B cell (primary cell): ENCODE results near the gene TSFM. TPM values are rescaled to one million over a fixed set of nuclear protein-coding genes. Genes with fewer than 3 reads are reported as not detected.

Experiments
- ATAC-seq: fragments of 200-7000 bp; cut with Tn5 transposase; one replicate; pipeline ENCODE4 v1.10.0; 2021; ENCODE audit warnings: low read depth, mild to moderate bottlenecking, moderate number of reproducible peaks, moderate library complexity
- CTCF ChIA-PET: fragments of 350-600 bp; sonication (Branson Sonifier 250); formaldehyde crosslinking; loops from one replicate; lab custom pipeline; 2021; ENCODE audit warnings: antibody characterized with exemption, inconsistent platforms; lab: Charles Lee
- POLR2A ChIA-PET: fragments of 350-600 bp; sonication (Branson Sonifier 250); formaldehyde crosslinking; loops from one replicate; lab custom pipeline; 2021; ENCODE audit warnings: antibody characterized with exemption; lab: Charles Lee
- DNase-seq: peaks from one replicate; pipeline ENCODE4 v3.0.0; 2013
- H2AFZ ChIP-seq: 2 replicates; pipeline ENCODE4 v1.6.1; 2012; ENCODE audit warnings: mild to moderate bottlenecking, low read depth, low read length; ENCODE audit not compliant: insufficient read depth, poor library complexity, severe bottlenecking
- H3K27ac ChIP-seq, 2 donors: 1 replicate in 1 of 2; 2 replicates in 1 of 2; pipeline ENCODE4 v1.5.1; 2012 to 2013; ENCODE audit warnings: low read length in 2 of 2, mild to moderate bottlenecking in 2 of 2, moderate library complexity in 1 of 2
- H3K27me3 ChIP-seq, 4 experiments: fragments of 200-600 bp in 1 of 4; sonication (generic) in 1 of 4; replicated peaks in 1 of 4; 1 replicate in 2 of 4; 2 replicates in 2 of 4; pipeline versions ENCODE4 v1.6.1 to v1.7.0; 2013 to 2016; ENCODE audit warnings: low read length in 3 of 4, mild to moderate bottlenecking in 2 of 4, mixed read lengths in 1 of 4, moderate library complexity in 1 of 4; ENCODE audit not compliant: insufficient read depth in 4 of 4, control insufficient read depth in 3 of 4; ENCODE audit errors: control extremely low read depth in 1 of 4
- H3K36me3 ChIP-seq, 2 experiments: replicated peaks in 1 of 2; 1 replicate in 1 of 2; 2 replicates in 1 of 2; pipeline versions ENCODE4 v1.6.1 to v1.7.1; 2013; ENCODE audit warnings: low read length in 1 of 2; ENCODE audit not compliant: insufficient read depth in 2 of 2, control insufficient read depth in 1 of 2; ENCODE audit errors: control extremely low read depth in 1 of 2, extremely low read depth in 1 of 2
- H3K4me1 ChIP-seq, 2 donors: fragments of 200-600 bp in 1 of 2; sonication (generic) in 1 of 2; 1 replicate in 1 of 2; 2 replicates in 1 of 2; pipeline versions ENCODE4 v1.5.1 to v1.6.1; 2013 to 2017; ENCODE audit warnings: low read length in 2 of 2; ENCODE audit not compliant: control insufficient read depth in 2 of 2, insufficient read depth in 2 of 2
- H3K4me2 ChIP-seq: replicated peaks from 2 replicates; pipeline ENCODE3; 2012; ENCODE audit warnings: mild to moderate bottlenecking, low read depth, low read length; ENCODE audit not compliant: poor library complexity, severe bottlenecking
- H3K4me3 ChIP-seq, 5 experiments: fragments of 200-600 bp in 1 of 5; sonication (generic) in 1 of 5; 1 replicate in 3 of 5; 2 replicates in 2 of 5; pipeline versions ENCODE4 v1.5.1 to v1.7.0; 2011 to 2016; ENCODE audit warnings: low read length in 4 of 5, mild to moderate bottlenecking in 4 of 5, low read depth in 2 of 5, control low read depth in 1 of 5, moderate library complexity in 1 of 5; ENCODE audit not compliant: insufficient read depth in 1 of 5; ENCODE audit errors: control extremely low read depth in 1 of 5, extremely low read depth in 1 of 5
- H3K79me2 ChIP-seq: fragments of 200-600 bp; sonication (generic); one replicate; pipeline ENCODE4 v1.6.0; 2016; ENCODE audit warnings: low read length; ENCODE audit not compliant: control insufficient read depth, insufficient read depth
- H3K9ac ChIP-seq: fragments of 200-600 bp; sonication (generic); 2 replicates; pipeline ENCODE4 v1.6.1; 2017; ENCODE audit warnings: mild to moderate bottlenecking, low read length, moderate library complexity
- H3K9me3 ChIP-seq, 3 donors: one replicate each; pipeline versions ENCODE4 v1.6.1 to v1.7.1; 2013; ENCODE audit warnings: low read length in 2 of 3; ENCODE audit not compliant: control insufficient read depth in 2 of 3, insufficient read depth in 1 of 3; ENCODE audit errors: control extremely low read depth in 1 of 3
- H4K20me1 ChIP-seq: 2 replicates; pipeline ENCODE4 v1.6.0; 2012; ENCODE audit warnings: mild to moderate bottlenecking, low read length; ENCODE audit not compliant: insufficient read depth, control insufficient read depth, poor library complexity, severe bottlenecking
- H3K27ac Mint-ChIP-seq: one replicate; pipeline ENCODE4 v1.8.0; 2021; ENCODE audit warnings: mixed read lengths
- H3K27me3 Mint-ChIP-seq: one replicate; pipeline ENCODE4 v1.8.0; 2021; ENCODE audit warnings: mixed read lengths
- H3K4me1 Mint-ChIP-seq: one replicate; pipeline ENCODE4 v1.8.0; 2021; ENCODE audit warnings: mixed read lengths
- H3K4me3 Mint-ChIP-seq: one replicate; pipeline ENCODE4 v1.8.0; 2021; ENCODE audit warnings: mixed read lengths
- H3K9me3 Mint-ChIP-seq: one replicate; pipeline ENCODE4 v1.8.0; 2022; ENCODE audit warnings: mixed read lengths; ENCODE audit not compliant: insufficient read depth
- EZH2 ChIP-seq: IDR thresholded peaks from 2 replicates; pipeline ENCODE4 v1.6.1; 2012; ENCODE audit warnings: borderline replicate concordance, low read depth, mild to moderate bottlenecking, moderate library complexity, low read length; ENCODE audit not compliant: insufficient read depth, poor library complexity, severe bottlenecking
- WGBS: methylation state at CpG from one replicate; pipeline ENCODE4 v1.1.5; 2013; ENCODE audit warnings: missing lambda C conversion rate; ENCODE audit not compliant: insufficient coverage; 5-methylcytosine and 5-hydroxymethylcytosine counted together
- intact Hi-C: fragments of 100-400 bp; cut with micrococcal nuclease; formaldehyde crosslinking; loops from one replicate; pipeline ENCODE4 v1.10.0; 2022
- polyA plus RNA-seq: library from polyadenylated mRNA; depleted of rRNA; stranded (reverse); fragments of >200 nt; gene quantifications from 2 replicates; pipeline ENCODE4 v1.2.3, GENCODE V29; 2012
- total RNA-seq, 2 donors: library from RNA; stranded (reverse); fragments of 120-200 nt in 1 of 2; gene quantifications; 1 replicate in 1 of 2; 2 replicates in 1 of 2; pipeline versions ENCODE4 v1.2.3 to v1.2.4, GENCODE V29; 2013 to 2022
- TF ChIP-seq, protein P1 (sequence below): fragments of 200-600 bp; IDR thresholded peaks from one replicate; pipeline ENCODE4 v1.8.0; 2022; ENCODE audit warnings: antibody characterized with exemption, mild to moderate bottlenecking

Gene TSFM
- total and polyA plus RNA-seq, 2 donors (not counting 1 experiment from before 2014, with no cell fraction given) = 5.6 to 20.9 TPM

DNA sequence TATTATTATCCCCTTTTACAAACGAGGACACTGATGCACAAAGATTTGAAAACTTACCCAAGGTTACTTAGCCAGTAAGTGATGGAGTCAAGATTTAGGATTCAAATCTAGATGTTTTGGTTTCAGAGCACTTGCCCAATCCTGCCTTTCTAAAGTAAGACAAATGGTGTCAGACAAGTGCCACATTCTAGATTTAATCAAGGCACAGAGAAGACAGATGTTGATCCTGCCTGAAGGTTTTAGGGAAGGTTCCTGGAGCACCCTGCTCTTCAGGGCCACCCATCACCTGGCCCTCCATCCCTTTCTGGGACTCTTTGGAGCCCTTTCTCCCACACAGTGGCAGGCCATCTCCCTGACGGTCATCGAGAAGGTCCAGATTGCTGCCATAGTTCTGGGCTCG, 24.8 kb upstream of the TSFM start:
- no peaks in the 10 kb centered on the region for H3K27me3 Mint-ChIP-seq
- WGBS = 100% methylated on average over 3 of the region's 4 CpGs
- Histone ChIP-seq H3K79me2 (peaks cover 47% of the 10 kb centered on the region), H3K9ac (no peak overlapping the region), H3K36me3 (peaks cover 1 to 41% of the 10 kb centered on the region in 2 experiments), H3K4me3 (no peak overlapping the region), H3K27ac (no peak overlapping the region), H4K20me1 (peaks cover 63% of the 10 kb centered on the region), H3K27me3 (no peaks in the 10 kb centered on the region), H3K4me1 (peaks cover 32 to 49% of the 10 kb centered on the region in 2 donors), H2AFZ (no peak overlapping the region), H3K4me2 (no peak overlapping the region), H3K9me3 (no peaks in the 10 kb centered on the region)
- H3K4me1 Mint-ChIP-seq = peaks cover 50% of the 10 kb centered on the region
- no peak for ATAC-seq
- TF ChIP-seq EZH2 = no peak
- TF ChIP-seq, protein P1, sequence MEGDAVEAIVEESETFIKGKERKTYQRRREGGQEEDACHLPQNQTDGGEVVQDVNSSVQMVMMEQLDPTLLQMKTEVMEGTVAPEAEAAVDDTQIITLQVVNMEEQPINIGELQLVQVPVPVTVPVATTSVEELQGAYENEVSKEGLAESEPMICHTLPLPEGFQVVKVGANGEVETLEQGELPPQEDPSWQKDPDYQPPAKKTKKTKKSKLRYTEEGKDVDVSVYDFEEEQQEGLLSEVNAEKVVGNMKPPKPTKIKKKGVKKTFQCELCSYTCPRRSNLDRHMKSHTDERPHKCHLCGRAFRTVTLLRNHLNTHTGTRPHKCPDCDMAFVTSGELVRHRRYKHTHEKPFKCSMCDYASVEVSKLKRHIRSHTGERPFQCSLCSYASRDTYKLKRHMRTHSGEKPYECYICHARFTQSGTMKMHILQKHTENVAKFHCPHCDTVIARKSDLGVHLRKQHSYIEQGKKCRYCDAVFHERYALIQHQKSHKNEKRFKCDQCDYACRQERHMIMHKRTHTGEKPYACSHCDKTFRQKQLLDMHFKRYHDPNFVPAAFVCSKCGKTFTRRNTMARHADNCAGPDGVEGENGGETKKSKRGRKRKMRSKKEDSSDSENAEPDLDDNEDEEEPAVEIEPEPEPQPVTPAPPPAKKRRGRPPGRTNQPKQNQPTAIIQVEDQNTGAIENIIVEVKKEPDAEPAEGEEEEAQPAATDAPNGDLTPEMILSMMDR = no peak
- H3K4me3 Mint-ChIP-seq = no peak overlapping the region
- peak overlapping the region; percentile 67 for H3K27ac Mint-ChIP-seq
- ChIA-PET CTCF (interaction anchor here (2.3 kb wide), 1 partner anchor 9 kb away, joined by 37 read pairs; the partner anchor contains the start of gene CYP27B1), POLR2A (no interaction called here)
- intact Hi-C loops = loop anchor here (5.0 to 10.0 kb wide), 5 partner anchors 75 to 673 kb away; partner anchors contain the start of genes CTDSP2, GLI1, INHBE and MARS1
- no peaks in the 10 kb centered on the region for H3K9me3 Mint-ChIP-seq
- no peak for DNase-seq

DNA sequence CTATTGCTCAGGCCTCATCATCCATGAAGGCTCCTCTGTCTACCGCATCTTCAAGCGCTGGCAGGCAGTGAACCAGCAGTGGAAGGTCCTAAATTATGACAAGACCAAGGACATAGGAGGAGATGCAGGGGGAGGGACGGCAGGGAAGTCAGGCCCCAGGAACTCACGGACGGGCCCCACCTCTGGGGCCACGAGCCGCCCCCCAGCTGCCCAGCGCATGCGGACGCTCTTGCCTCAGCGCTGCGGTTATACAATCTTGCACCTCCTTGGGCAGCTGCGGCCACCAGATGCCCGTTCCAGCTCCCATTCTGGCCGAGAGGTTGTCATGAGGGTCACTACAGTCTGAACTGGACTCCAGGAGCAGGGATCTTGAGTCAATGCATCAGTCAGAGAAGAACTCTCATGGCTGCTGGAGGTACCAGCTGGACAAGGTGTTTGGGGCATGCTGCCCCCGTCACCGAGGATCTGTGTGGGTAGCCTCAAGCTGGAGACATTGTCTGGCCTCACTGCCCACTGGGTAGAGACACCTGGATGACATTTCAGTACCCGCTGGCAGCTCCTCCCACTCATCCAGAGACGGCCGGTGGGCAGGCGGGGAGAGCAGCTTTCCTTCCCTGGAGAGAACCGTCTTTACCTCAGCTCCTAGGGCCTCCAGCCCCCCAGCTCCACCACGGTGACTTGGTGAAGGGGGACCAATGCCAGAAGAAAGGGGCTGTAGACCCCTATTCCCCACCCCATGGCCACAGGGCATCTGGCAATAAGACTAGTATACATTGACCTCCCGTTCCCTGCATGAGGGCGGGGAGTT, 23.8 kb upstream of the TSFM start:
- Mint-ChIP-seq H3K9me3 (no peaks in the 10 kb centered on the region), H3K27ac (no peak overlapping the region), H3K4me3 (peak overlapping the region; percentile 1), H3K27me3 (peaks cover 5% of the 10 kb centered on the region), H3K4me1 (peaks cover 43% of the 10 kb centered on the region)
- TF ChIP-seq, protein P1 = no peak
- TF ChIP-seq EZH2 = no peak
- Histone ChIP-seq H3K9ac (no peak overlapping the region), H3K4me3 (no peak overlapping the region), H3K4me2 (no peak overlapping the region), H2AFZ (no peak overlapping the region), H3K9me3 (no peaks in the 10 kb centered on the region), H3K27ac (no peak overlapping the region), H4K20me1 (peaks cover 71% of the 10 kb centered on the region), H3K36me3 (peaks cover 1 to 41% of the 10 kb centered on the region in 2 experiments), H3K27me3 (no peaks in the 10 kb centered on the region), H3K4me1 (peaks cover 23 to 41% of the 10 kb centered on the region in 2 donors), H3K79me2 (peaks cover 52% of the 10 kb centered on the region)
- ATAC-seq = no peak
- CTCF ChIA-PET = interaction anchor here (0.9 to 2.1 kb wide), 7 partner anchors 9 to 146 kb away, joined by 3 to 9 read pairs (median 5); no protein-coding TSS in a partner anchor
- intact Hi-C loops = loop anchor here (5.0 to 10.0 kb wide), 5 partner anchors 74 to 674 kb away; partner anchors contain the start of genes CTDSP2, GLI1, INHBE and MARS1
- POLR2A ChIA-PET = interaction anchor here (1.6 kb wide), 1 partner anchor 13 kb away, joined by 5 read pairs; the partner anchor contains the start of genes EEF1AKMT3 and METTL1
- no peak for DNase-seq
- 97% methylated on average over 22 of the region's 25 CpGs for WGBS
